Inflammatory macrophage treated with lipopolysaccharide for 1 hour (primary cell): Measurements from ENCODE around the gene CCND2.

Source experiments
- DNase-seq, 2 donors: peaks; one replicate each; pipeline ENCODE4 v3.0.0-alpha.2; 2020 to 2022

The CCND2 gene

DNA sequence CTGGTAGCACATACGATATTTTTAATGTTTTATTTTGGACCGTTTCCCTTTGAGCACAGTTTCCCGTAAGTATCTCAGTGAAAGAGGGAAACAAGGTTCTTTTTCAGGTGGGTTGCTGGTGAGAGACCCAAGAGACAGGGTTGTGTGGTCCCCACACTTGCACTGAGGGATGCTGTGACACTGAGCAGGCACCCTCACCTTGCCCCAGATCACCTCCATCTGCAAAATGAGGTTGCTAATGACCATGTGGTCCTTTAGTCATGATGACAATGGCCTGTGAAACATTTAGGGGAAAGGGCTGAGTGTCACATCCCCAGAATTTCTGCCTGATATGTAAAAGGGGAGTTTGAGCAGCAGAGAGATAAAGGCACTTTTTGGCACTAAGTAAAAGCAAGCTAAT lies 4.3 kb downstream of the CCND2 start:
- no peak for DNase-seq

GRCh38 chr12:4278329-4279197 lies 5.0 kb downstream of the CCND2 start:
- peak; percentile 76 to 79 for DNase-seq

DNA sequence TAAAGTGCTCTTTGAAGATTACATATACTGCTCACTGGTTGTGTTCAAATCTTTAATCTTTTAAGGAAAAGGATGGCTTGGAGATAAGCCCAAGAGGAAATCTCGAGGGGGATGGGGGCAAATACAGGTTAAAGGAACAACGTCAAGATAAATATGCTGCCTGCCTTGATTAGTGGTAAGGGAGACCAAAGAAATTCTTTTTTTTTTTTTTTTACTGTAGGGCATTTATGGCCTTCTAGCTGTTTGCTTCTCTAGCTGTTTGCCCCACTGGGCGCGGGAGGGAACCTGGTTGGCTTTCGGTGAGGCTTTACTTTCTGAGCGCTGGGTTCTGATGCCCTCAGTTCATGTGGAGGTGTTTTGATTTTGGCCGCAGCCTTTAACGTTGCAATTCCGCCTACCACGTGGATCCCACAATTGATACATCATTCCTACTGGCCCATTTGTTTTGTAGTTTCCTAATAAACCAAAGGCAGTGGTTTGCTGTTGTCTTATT lies 5.7 kb downstream of the CCND2 start:
- no peak for DNase-seq

DNA sequence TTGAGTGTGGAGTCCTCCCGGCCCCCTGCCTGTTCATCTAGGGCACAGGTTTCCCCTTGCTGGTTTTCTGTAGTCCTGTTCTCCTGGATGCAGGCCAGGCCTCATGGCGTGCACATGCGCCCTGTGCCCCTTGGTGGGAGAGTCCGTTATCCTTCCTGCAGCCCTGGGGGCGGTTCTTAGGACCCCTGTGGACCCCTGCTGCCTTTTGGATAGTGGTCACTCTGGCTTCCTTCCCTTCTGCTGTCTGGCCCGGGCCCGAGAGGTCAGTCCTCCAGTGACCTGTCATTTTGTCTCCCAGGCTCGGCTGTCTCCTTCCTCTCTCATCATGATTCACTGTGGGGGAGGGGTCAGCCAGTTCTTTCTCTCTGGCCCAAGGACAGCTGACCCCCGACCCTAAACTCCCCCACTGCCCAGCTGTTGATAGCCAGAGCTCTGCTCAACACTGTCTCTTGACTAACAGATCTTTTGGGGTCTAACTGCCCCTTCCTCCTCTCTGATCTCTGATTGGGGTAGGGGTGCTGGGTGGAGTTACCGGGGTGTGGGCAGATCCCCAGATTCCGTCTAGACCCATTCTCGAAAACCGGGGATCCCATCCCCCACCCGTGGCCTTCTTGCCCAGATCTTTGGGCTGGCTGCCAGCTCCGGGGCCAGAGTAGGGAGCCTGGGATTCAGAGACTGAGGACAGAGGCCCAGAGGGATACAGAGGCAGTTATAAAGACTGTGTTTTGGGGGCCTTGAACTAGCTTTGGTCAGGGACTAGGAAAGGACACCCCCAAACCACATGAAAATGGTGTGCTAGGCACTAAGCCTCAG lies 7.0 kb downstream of the CCND2 start:
- DNase-seq, result no peak

DNA sequence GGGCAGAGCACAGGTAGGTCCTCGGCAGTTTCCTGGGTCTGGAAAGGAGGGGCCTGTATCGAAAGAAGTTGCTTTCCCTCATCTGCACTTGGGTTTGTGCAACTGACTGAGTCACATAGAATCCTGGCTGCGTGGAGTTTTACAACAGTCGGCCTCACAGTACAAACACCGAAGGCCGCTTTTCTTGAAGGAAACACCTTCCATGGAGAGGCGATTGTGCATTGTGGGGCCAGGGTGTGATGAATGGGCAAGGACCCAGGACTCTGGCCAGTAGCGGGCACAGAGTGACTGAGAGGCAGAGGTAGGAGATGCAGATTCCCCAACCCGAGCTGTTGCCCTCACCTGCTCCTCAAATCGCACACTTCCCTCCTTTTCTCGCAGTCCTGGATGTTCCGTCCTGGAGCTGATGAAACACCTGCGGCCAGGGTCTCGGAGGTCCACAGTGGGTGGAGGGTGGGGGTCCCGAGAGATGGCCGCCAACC lies 7.7 kb downstream of the CCND2 start:
- no peak for DNase-seq

GRCh38 chr12:4282103-4282891 lies 8.7 kb downstream of the CCND2 start:
- DNase-seq, result no peak

DNA sequence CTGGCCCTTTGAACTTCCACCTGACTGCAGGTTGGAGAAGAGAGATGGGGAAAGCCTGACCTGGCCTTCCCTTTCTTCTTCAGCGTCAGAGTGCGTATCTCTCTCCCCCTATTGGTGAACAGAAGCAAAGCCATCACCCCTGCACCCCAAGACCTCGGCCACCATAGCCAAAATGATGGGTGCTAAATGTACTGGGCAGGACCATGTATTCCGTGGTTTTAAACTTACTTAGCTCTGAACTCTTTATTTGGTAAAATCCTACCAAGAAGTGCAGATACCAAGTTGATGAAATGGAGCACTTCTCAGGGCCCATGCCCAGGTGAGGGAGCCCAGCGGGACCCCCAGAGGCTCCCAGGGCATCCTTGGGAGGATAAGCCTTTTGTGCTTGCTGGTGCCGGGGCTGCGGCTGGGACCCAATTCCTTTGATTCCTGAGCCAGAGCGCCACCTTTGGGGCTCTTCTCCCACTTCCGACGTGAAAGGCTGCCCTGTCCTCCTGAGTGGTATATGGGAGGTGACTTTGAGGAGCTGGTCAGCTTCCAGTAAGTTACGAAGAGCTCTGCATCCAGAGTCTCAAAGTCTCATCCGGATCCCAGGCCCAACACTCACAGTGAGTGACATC lies 9.4 kb downstream of the CCND2 start:
- DNase-seq, result no peak

DNA sequence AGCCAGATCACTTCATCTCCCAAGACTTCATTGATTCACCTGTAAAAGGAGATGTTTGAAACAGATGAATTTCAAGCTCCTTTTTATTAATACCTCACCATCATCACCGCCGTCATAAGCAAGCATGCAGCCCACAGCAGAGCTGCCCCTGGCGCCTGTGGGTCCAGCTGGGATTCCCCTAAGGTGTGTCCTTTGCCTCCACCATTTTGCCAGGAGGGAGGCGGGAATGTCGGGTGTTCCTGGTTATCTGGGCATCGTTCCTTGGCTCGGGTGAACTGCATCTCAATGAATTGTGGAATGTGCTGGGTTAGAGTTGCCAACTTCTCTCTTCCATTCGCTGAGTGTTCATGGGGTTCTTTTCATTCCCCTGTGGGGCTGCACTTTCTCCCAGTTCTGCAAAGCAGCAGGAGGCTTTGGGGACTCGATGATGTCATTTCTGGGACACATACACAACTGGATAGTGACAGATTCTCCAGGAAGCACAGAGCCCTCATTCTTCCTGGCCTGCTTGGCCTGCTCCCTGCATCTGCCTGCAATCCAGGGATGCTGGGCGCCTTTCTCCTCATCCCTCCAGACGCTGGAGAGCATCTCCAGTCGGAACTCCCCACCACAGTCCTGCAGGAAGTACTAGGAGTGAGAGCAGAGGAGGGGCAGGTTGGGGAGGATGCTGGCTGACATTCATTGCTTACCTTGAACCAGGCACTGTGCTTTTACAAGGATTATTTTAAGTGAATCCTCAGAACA lies 10.1 kb downstream of the CCND2 start:
- no peak for DNase-seq

DNA sequence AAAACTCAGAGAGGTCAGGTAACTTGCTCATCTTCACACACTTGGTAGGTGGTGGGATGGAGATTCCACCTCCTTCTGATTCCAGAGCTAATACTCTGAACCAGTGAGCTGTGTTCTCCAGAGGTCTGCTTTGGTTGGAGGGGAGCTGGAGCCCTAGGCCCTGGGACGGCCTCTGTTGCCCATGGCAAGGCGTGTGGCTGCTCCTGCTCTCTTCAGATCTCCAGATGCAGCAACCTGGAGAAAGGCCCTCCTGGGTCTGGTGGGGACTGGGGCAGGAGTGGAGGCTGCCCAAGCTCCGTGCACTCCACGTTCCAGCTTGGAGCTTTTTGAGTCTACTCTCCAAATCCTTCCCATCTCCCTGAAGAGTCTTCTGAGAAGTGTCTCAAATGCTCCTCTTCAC lies 10.7 kb downstream of the CCND2 start:
- DNase-seq, result no peak

DNA sequence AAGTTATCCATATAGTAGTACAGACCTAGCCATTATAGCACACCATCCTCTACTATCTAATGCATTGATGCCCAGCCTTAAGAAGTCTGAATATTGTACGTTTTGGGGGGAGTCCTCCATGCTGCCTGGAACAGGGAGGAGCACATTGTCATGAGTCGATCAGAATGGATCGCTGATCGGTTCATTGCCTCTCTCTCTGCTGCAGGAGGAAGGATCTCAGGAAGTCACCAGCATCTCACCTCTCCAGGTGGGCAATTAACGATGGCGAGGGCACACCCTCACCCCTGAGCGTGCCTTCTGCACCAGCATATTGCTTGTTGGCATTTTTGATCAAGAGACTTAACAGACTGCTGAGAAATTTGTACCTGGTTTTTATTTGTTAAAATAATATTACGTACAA lies 11.5 kb downstream of the CCND2 start:
- no peak for DNase-seq

DNA sequence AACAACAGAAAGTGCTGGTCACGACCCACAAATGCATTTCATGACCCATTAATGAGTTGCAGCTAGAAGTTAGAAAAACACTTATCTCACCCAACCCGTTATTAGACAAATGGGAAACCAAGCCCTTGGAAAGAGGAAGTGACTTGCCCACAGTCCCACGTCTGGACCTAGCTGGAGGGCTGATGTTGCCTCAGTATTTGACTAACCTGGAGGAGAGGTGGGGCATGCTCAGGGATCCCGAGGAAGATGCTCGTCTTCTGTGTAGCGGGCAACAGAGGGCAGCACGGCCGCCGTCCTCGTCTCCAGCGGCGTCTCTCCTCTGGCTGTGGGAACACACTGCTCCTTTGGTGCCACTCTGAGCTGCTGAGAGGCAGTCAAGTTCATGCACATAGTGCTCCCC lies 12.7 kb downstream of the CCND2 start:
- peak; percentile 55 to 71 for DNase-seq

DNA sequence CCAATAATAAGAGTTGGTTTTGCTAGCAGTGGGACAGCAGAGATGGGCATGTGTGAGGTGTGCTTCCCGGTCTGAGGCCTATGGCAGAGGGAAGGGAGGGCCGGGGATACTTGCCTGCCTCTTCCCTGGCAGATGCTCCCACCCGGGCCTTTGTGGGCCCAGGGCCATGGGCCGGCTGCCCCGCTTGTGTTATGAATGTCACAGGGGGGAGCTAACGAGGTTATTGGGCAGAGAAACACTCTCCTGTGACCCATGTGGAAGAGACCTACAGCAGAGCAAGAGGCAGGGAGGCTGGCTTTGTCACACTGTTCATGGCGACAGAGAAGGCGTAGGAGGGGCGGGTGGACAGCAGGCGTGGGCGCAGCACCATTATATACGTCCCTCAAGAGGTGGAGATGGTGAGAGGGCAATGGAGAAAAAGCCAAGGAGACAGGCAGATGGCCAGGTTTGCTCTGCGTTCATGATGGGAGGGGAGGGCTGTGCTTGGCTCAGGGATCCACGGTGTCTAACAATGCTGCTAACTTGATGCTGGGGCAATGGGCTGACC lies 13.3 kb downstream of the CCND2 start:
- DNase-seq, result no peak

DNA sequence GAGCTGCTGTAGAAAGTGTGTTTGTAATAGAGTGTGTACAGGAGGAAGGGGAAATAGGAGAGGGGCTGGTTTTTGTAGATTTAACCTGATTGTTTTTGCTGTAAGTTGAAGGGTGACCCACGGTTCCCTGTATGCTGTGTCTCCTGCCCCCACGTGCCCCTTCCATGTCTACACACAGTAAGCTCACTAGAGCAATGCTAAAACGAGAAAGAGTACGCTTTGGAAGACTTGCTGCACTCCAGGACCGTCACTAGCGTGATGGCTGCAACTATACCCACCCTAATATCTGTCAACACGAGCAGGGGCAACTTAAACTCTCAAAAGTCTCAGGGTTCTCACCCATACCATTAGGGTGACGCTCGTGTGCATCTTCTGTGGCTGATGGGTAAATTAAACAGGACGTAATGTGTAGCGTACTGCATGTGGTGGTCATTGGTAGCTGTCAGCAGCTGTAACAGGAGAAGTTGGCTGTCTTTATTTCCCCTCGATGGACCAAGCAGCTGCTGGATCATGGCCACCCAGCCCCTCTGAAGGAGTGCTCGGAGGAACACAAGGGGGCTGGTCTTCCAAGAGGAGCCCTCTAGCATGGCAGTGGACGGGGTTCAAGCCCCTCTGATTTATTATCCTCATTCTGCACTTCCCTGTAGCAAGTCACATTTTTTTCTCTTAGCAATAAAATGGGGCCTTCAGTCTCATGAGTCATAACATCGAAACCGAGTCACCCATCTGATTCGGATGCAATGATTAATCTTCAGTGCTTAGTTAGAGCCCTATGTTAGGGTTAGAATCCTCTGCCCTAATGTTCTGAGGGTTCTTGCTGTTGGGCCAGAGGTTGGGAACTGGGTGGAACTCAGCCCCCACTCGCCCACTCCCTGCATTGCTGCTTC lies 14.0 kb downstream of the CCND2 start:
- DNase-seq, result peak; percentile 58 to 74

DNA sequence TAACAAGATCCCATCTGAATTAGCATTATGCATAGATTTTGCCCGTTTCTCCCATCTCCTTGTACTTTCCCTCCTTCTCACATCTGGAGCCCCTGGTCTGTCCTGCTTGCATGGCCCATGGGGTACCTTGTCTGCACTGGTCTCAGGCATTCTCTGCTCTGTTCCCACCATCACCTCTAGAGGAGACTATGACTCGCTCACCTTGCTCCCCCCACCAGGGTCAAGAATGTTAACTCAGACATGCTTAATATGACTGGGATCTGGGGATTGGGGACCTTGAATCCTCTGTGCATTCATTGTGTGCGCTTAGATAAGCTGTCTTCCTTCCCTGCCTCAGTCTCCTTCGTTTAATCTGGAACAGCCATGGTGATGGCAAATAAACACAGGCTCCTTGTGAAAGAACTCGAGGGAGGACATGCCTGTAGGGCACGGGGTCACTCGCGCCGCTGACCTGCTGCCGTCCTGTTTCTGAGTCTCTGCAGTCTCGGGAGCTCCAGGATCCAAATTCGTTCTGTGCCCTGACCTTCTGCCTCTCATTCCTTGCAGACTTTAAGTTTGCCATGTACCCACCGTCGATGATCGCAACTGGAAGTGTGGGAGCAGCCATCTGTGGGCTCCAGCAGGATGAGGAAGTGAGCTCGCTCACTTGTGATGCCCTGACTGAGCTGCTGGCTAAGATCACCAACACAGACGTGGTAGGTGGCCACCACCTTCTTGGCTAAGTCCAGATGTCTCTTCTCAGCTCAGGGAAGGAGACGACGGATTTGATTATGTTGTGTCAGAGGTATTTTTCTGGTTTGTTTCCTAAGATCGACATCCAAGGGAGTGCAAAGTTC lies 15.0 kb downstream of the CCND2 start:
- peak; percentile 53 to 86 for DNase-seq

- DNase-seq, result peak; percentile 78 to 81
Measured at GRCh38 chr12:4289231-4289878, 15.8 kb downstream of the CCND2 start.

DNA sequence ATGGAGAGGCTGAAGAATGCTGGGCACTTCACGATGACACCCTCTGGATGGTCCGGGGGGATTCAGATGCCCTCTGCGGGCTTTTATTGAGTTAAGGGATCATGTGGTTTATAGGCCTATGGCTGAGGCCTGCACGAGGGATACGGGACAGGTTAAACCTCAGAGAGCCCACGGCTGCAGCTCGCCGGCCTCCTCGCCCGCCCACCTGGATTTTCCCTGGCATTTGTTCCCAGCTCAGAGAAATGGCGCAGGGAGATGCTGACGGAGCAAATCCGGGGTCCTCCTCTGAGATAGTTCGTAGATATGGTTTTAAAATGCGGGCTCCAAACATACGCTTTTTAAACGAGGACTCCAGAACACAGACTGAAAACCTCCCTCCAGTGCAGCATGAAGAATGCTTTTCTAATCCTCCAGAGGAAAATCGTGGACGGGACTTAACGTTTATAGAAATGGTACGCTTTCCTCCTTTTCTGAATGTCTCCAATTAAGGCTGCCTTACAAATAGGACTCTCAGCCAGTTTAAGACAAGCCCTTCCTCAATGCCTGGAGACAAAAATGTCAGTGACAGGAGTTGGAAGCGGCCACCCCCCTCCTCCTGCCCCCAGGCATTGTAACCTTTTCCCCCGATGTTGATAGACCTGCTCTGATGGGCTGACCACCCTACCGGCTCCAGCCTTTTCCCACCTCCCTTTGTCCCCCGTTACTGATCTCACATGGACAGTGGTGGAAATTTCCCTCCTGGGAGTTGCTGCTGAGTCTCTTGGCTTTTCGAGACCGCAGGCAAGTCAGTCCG lies 16.6 kb downstream of the CCND2 start:
- DNase-seq, result no peak

DNA sequence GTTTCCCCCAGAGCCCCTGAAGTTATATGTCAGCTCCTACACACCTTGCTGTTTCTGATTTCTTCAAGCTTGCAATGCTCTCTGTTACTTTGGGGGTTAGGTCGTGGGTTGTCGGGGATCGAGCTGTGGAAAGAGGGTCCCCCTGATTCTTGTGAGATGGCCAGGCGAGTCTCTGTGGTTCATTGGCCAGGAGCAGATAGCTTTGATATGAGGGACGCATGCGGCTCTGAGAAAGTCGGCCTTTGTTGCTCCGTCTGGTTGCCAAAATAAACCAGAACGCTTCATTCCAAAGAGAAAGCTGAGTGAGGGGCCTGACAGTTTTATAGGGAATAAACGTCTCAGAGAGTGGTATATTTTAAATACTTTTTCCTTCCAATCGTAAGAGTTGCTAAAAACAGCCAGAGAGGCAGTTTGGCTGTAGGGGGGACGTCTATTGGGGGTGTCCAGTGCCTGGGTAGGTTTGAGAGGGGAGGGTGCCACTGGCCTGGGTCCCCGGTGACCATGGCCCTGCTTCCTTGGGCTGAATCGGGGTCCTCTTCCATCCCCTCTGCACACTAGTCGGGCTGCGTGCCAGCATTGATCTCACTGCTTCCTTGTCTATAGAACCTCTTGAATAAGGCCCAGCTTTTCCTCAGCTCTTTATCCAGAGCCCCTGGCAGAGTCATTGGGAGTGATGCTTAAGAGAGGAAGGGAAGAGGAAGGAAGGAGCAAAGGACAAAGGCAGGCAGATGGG lies 18.9 kb downstream of the CCND2 start:
- DNase-seq, result no peak
